GM12878 (cell line): ENCODE results near the gene CAPN10. TPM values are rescaled to one million over a fixed set of nuclear protein-coding genes. Genes with fewer than 3 reads are reported as not detected.
A peak's percentile ranks its signal among the peaks of the same experiment; 100 is the strongest.

Experiments
- BCL11A ChIP-seq: IDR thresholded peaks from 2 replicates; pipeline ENCODE4 v1.6.1; 2011; ENCODE audit warnings: low read depth, low read length
- CBX3 ChIP-seq: fragments of 200-600 bp; sonication (generic); IDR thresholded peaks from 2 replicates; pipeline ENCODE4 v1.6.1; 2016; ENCODE audit warnings: low read depth, borderline replicate concordance
- HSF1 ChIP-seq: fragments of 150-350 bp; IDR thresholded peaks from 2 replicates; pipeline ENCODE4 v1.6.1; 2014; ENCODE audit warnings: mild to moderate bottlenecking, low read depth, low read length
- KDM1A ChIP-seq: fragments of 200-600 bp; sonication (generic); IDR thresholded peaks from 2 replicates; pipeline ENCODE4 v1.6.1; 2016; ENCODE audit warnings: borderline replicate concordance
- NKRF ChIP-seq: fragments of 450-650 bp; conservative IDR thresholded peaks from 2 replicates; pipeline ENCODE4 v1.6.1; 2017; ENCODE audit warnings: mild to moderate bottlenecking, moderate library complexity
- POLR2A ChIP-seq: IDR thresholded peaks from 2 replicates; pipeline ENCODE4 v1.6.1; 2011; ENCODE audit warnings: low read depth, mild to moderate bottlenecking, low read length
- POLR2AphosphoS5 ChIP-seq: IDR thresholded peaks from 2 replicates; pipeline ENCODE4 v1.6.1; 2011; ENCODE audit warnings: mild to moderate bottlenecking, low read length, inconsistent platforms
- PRDM15 ChIP-seq: fragments of 450-650 bp; formaldehyde crosslinking; IDR thresholded peaks from 2 replicates; pipeline ENCODE4 v1.4.0; 2020; ENCODE audit warnings: mild to moderate bottlenecking, moderate library complexity
- RAD21 ChIP-seq: IDR thresholded peaks from 2 replicates; pipeline ENCODE4 v1.6.1; 2011; ENCODE audit warnings: mild to moderate bottlenecking, low read depth, low read length, moderate library complexity; ENCODE audit not compliant: insufficient read depth
- SMAD5 ChIP-seq: IDR thresholded peaks from 2 replicates; pipeline ENCODE4 v1.6.1; 2016; ENCODE audit warnings: antibody characterized with exemption, low read depth
- SRF ChIP-seq, 2 experiments: IDR thresholded peaks; 2 replicates each; pipeline ENCODE4 v1.6.1; 2011; ENCODE audit warnings: low read depth in 2 of 2, low read length in 2 of 2, mild to moderate bottlenecking in 1 of 2, moderate library complexity in 1 of 2
- SUPT20H ChIP-seq: IDR thresholded peaks from 2 replicates; pipeline ENCODE4 v1.6.1; 2011; ENCODE audit warnings: low read depth, mild to moderate bottlenecking, low read length, moderate library complexity, borderline replicate concordance; ENCODE audit not compliant: control insufficient read depth
- TCF12 ChIP-seq: IDR thresholded peaks from 2 replicates; pipeline ENCODE4 v1.6.1; 2011; ENCODE audit warnings: low read depth, mild to moderate bottlenecking, low read length
- YY1 ChIP-seq: IDR thresholded peaks from 2 replicates; pipeline ENCODE4 v1.6.1; 2011; ENCODE audit warnings: low read depth, mild to moderate bottlenecking, low read length
- ZBED1 ChIP-seq: IDR thresholded peaks from 2 replicates; pipeline ENCODE4 v1.6.1; 2016; ENCODE audit warnings: borderline replicate concordance
- ZNF207 ChIP-seq: fragments of 450-650 bp; IDR thresholded peaks from 2 replicates; pipeline ENCODE4 v1.6.1; 2014; ENCODE audit warnings: antibody characterized with exemption, mild to moderate bottlenecking, borderline replicate concordance
- polyA plus RNA-seq, 11 experiments: library from polyadenylated mRNA; depleted of rRNA in 4 of 11; unstranded in 6 of 11; stranded (reverse) in 5 of 11; fragments of >200 nt; fragmentation: Nextera tagmentation in 4 of 11; fragmentation: Illumina TruSeq in 1 of 11; extraction: Ambion mirVana in 4 of 11; extraction: Trizol in 1 of 11; gene quantifications; 1 replicate in 1 of 11; 2 replicates in 10 of 11; pipeline versions ENCODE4 v1.2.1 to v1.2.3, GENCODE V29; 2011 to 2016; ENCODE audit warnings: inconsistent platforms in 2 of 11, missing spikeins in 2 of 11, low read depth in 1 of 11
- total RNA-seq, 4 experiments: library from RNA; depleted of rRNA in 3 of 4; stranded (reverse); fragments of >200 nt in 3 of 4; fragmentation: Illumina TruSeq in 1 of 4; extraction: Trizol in 1 of 4; gene quantifications; 2 replicates each; pipeline versions ENCODE4 v1.2.1 to v1.2.3, GENCODE V29; 2013 to 2021
- TF ChIP-seq, protein P1 (sequence below), 3 experiments: IDR thresholded peaks in 2 of 3; conservative IDR thresholded peaks in 1 of 3; 2 replicates each; pipeline ENCODE4 v1.5.1; 2011; ENCODE audit warnings: low read depth in 3 of 3, low read length in 3 of 3, mild to moderate bottlenecking in 3 of 3, control low read depth in 2 of 3, moderate library complexity in 2 of 3, inconsistent platforms in 1 of 3, mixed read lengths in 1 of 3; ENCODE audit not compliant: control insufficient read depth in 2 of 3, insufficient read depth in 1 of 3; ENCODE audit errors: extremely low read depth in 1 of 3
- TF ChIP-seq, protein P2 (sequence below): fragments of 450-650 bp; IDR thresholded peaks from 2 replicates; pipeline ENCODE4 v1.6.1; 2017; ENCODE audit warnings: mild to moderate bottlenecking

CAPN10 gene
- total and polyA plus RNA-seq, 10 of the 15 experiments (the other 5 are each of a cell fraction or from before 2014, with no cell fraction given) = 0.37 to 40.6 (median 17.5) TPM

GRCh38 chr2:240561325-240561971 lies 25.1 kb upstream of the CAPN10 start (continued):
- TF ChIP-seq, protein P1, sequence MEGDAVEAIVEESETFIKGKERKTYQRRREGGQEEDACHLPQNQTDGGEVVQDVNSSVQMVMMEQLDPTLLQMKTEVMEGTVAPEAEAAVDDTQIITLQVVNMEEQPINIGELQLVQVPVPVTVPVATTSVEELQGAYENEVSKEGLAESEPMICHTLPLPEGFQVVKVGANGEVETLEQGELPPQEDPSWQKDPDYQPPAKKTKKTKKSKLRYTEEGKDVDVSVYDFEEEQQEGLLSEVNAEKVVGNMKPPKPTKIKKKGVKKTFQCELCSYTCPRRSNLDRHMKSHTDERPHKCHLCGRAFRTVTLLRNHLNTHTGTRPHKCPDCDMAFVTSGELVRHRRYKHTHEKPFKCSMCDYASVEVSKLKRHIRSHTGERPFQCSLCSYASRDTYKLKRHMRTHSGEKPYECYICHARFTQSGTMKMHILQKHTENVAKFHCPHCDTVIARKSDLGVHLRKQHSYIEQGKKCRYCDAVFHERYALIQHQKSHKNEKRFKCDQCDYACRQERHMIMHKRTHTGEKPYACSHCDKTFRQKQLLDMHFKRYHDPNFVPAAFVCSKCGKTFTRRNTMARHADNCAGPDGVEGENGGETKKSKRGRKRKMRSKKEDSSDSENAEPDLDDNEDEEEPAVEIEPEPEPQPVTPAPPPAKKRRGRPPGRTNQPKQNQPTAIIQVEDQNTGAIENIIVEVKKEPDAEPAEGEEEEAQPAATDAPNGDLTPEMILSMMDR (IDR thresholded peaks at IDR 0.05 in 2 of 3, conservative IDR thresholded peaks at IDR 0.05 in 1 of 3; ENCODE audit: control insufficient read depth in 2 of 3, extremely low read depth in 1 of 3, insufficient read depth in 1 of 3, low read depth in 3 of 3, low read length in 3 of 3) = 0 out of 6 replicates have a peak, but pooled peaks of 1 of the 3 experiments have one; percentile 2
- TF ChIP-seq NKRF (no peak; the same call in 1 of the 2 replicates), POLR2AphosphoS5 (no peak; the same call in 1 of the 2 replicates), ZBED1 (no peak), YY1 (no peak), HSF1 (no peak), SRF (IDR thresholded peaks at IDR 0.05; ENCODE audit: low read depth in 2 of 2, low read length in 2 of 2) (no peak), SUPT20H (no peak), CBX3 (no peak), TCF12 (no peak), POLR2A (no peak), ZNF207 (no peak), PRDM15 (CRISPR knock-in tag) (no peak), BCL11A (no peak), SMAD5 (no peak), KDM1A (no peak), RAD21 (no peak)
- TF ChIP-seq, protein P2, sequence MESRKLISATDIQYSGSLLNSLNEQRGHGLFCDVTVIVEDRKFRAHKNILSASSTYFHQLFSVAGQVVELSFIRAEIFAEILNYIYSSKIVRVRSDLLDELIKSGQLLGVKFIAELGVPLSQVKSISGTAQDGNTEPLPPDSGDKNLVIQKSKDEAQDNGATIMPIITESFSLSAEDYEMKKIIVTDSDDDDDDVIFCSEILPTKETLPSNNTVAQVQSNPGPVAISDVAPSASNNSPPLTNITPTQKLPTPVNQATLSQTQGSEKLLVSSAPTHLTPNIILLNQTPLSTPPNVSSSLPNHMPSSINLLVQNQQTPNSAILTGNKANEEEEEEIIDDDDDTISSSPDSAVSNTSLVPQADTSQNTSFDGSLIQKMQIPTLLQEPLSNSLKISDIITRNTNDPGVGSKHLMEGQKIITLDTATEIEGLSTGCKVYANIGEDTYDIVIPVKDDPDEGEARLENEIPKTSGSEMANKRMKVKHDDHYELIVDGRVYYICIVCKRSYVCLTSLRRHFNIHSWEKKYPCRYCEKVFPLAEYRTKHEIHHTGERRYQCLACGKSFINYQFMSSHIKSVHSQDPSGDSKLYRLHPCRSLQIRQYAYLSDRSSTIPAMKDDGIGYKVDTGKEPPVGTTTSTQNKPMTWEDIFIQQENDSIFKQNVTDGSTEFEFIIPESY = no peak
